Loucy (cell line): ENCODE data around the gene CACNA1C.

ENCODE experiments used
- H2AFZ ChIP-seq: fragments of 200-600 bp; sonication (generic); 2 replicates; pipeline ENCODE4 v1.6.0; 2016; ENCODE audit warnings: antibody characterized with exemption, mild to moderate bottlenecking, low read length, moderate library complexity
- H3F3A ChIP-seq: fragments of 200-600 bp; 2 replicates; pipeline ENCODE4 v1.6.0; 2016; ENCODE audit warnings: antibody characterized with exemption, low read depth, mild to moderate bottlenecking
- H3K27me3 ChIP-seq: fragments of 200-600 bp; sonication (generic); 2 replicates; pipeline ENCODE4 v1.6.1; 2014; ENCODE audit warnings: low read length, mild to moderate bottlenecking; ENCODE audit not compliant: insufficient read depth, poor library complexity, severe bottlenecking
- H3K36me3 ChIP-seq: fragments of 200-600 bp; sonication (generic); 2 replicates; pipeline ENCODE4 v1.6.1; 2016; ENCODE audit warnings: low read length; ENCODE audit not compliant: insufficient read depth
- H3K4me1 ChIP-seq: fragments of 200-600 bp; sonication (generic); 2 replicates; pipeline ENCODE4 v1.5.1; 2014; ENCODE audit warnings: low read length, mild to moderate bottlenecking; ENCODE audit not compliant: insufficient read depth, poor library complexity, severe bottlenecking
- H3K4me2 ChIP-seq: fragments of 200-600 bp; sonication (generic); 2 replicates; pipeline ENCODE4 v1.6.0; 2014; ENCODE audit warnings: antibody characterized with exemption, low read length, low read depth, mild to moderate bottlenecking; ENCODE audit not compliant: poor library complexity, severe bottlenecking
- H3K4me3 ChIP-seq: fragments of 200-600 bp; sonication (generic); 2 replicates; pipeline ENCODE4 v1.5.1; 2014; ENCODE audit warnings: low read length, mild to moderate bottlenecking, mixed read lengths; ENCODE audit not compliant: poor library complexity, severe bottlenecking
- H3K79me2 ChIP-seq: fragments of 200-600 bp; sonication (generic); 2 replicates; pipeline ENCODE4 v1.6.1; 2014; ENCODE audit warnings: low read length; ENCODE audit not compliant: insufficient read depth
- H3K9ac ChIP-seq: fragments of 200-600 bp; sonication (generic); 2 replicates; pipeline ENCODE4 v1.6.0; 2014; ENCODE audit warnings: mild to moderate bottlenecking, low read depth, low read length, moderate library complexity; ENCODE audit not compliant: poor library complexity, severe bottlenecking
- H3K9me2 ChIP-seq: fragments of 200-600 bp; sonication (generic); replicated peaks from 2 replicates; pipeline ENCODE4 v1.6.1; 2016; ENCODE audit warnings: low read depth, low read length, mixed read lengths
- H3K9me3 ChIP-seq: fragments of 200-600 bp; sonication (generic); 2 replicates; pipeline ENCODE4 v1.6.1; 2014; ENCODE audit warnings: mild to moderate bottlenecking, antibody characterized with exemption, low read length, low read depth; ENCODE audit not compliant: insufficient read depth
- H4K20me1 ChIP-seq: fragments of 200-600 bp; sonication (generic); 2 replicates; pipeline ENCODE4 v1.6.0; 2014; ENCODE audit warnings: antibody characterized with exemption, low read length, mild to moderate bottlenecking; ENCODE audit not compliant: insufficient read depth, poor library complexity, severe bottlenecking
- CTCF ChIP-seq: fragments of 200-600 bp; sonication (generic); conservative IDR thresholded peaks from 2 replicates; pipeline ENCODE4 v1.5.1; 2014; ENCODE audit warnings: mild to moderate bottlenecking, antibody characterized with exemption, low read length
- EZH2phosphoT487 ChIP-seq: fragments of 200-600 bp; IDR thresholded peaks from 2 replicates; pipeline ENCODE4 v1.6.1; 2018; ENCODE audit warnings: antibody characterized with exemption, mild to moderate bottlenecking, moderate library complexity, borderline replicate concordance

The CACNA1C gene

GRCh38 chr12:2248087-2248900, 195.5 kb downstream of the CACNA1C start:
- Histone ChIP-seq H3K36me3 (no peaks in the 10 kb centered on the region), H4K20me1 (no peaks in the 10 kb centered on the region), H3K4me2 (no peak overlapping the region), H3K9me3 (no peaks in the 10 kb centered on the region), H2AFZ (no peak overlapping the region), H3K9me2 (no peaks in the 10 kb centered on the region), H3K9ac (no peak overlapping the region), H3F3A (no peaks in the 10 kb centered on the region), H3K4me1 (no peaks in the 10 kb centered on the region), H3K27me3 (no peaks in the 10 kb centered on the region), H3K79me2 (no peaks in the 10 kb centered on the region), H3K4me3 (no peak overlapping the region)
- TF ChIP-seq EZH2phosphoT487 (no peak), CTCF (no peak)

GRCh38 chr12:2248901-2249381, 196.2 kb downstream of the CACNA1C start:
- H3K4me1 ChIP-seq: no peaks in the 10 kb centered on the region
- no peaks in the 10 kb centered on the region for H3K9me3 ChIP-seq
- H3K27me3 ChIP-seq: no peaks in the 10 kb centered on the region
- no peak overlapping the region for H3K9ac ChIP-seq
- H3K4me2 ChIP-seq: no peak overlapping the region
- no peak overlapping the region for H3K4me3 ChIP-seq
- no peak overlapping the region for H2AFZ ChIP-seq
- no peaks in the 10 kb centered on the region for H3F3A ChIP-seq
- H3K9me2 ChIP-seq: no peaks in the 10 kb centered on the region
- H3K36me3 ChIP-seq: no peaks in the 10 kb centered on the region
- TF ChIP-seq CTCF (no peak), EZH2phosphoT487 (no peak)
- no peaks in the 10 kb centered on the region for H3K79me2 ChIP-seq
- no peaks in the 10 kb centered on the region for H4K20me1 ChIP-seq

- no peak overlapping the region for H2AFZ ChIP-seq
- H3K4me2 ChIP-seq: no peak overlapping the region
- H3K9me3 ChIP-seq: no peaks in the 10 kb centered on the region; the same call in 1 of the 2 replicates
- no peaks in the 10 kb centered on the region for H3K9me2 ChIP-seq
- no peaks in the 10 kb centered on the region for H3K36me3 ChIP-seq
- H3K27me3 ChIP-seq: no peaks in the 10 kb centered on the region
- no peak for TF ChIP-seq CTCF
- TF ChIP-seq EZH2phosphoT487: no peak
- H3K79me2 ChIP-seq: no peaks in the 10 kb centered on the region
- H3K4me1 ChIP-seq: no peaks in the 10 kb centered on the region
- 0 out of 2 replicates have a peak, but pooled peaks cover 2% of the 10 kb centered on the region for H3F3A ChIP-seq
- H3K4me3 ChIP-seq: no peak overlapping the region
- no peaks in the 10 kb centered on the region for H4K20me1 ChIP-seq
- H3K9ac ChIP-seq: no peak overlapping the region
These were observed 198.0 kb downstream of the CACNA1C start for GRCh38 chr12:2250797-2251196.
